Measurements from ENCODE around the gene TTBK2. TPM values are rescaled to one million over a fixed set of nuclear protein-coding genes. Genes with fewer than 3 reads are reported as not detected.

The TTBK2 gene
- total and polyA plus RNA-seq, 2 donors (not counting 1 experiment from before 2014, with no cell fraction given): 4.3 to 39.6 TPM

DNA sequence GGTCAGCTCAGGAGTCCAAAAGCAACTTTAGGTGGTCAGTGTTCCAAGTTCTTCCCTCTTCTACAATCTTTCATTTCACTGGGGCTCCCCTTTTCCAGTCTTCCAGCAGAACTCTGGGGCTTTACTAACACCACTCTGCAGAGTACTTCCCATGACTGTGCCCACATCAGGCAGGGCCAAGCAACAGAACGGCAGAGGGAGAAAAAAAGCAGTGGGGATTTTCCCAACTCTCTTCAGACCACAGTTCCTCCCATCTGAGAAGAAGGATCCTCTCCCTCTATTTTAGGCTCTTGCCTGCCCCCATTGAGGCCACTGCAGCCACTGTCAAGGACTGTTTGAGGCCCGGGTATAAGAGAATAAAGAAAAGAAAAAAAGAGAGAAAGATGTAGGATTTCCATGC lies 70.7 kb downstream of the TTBK2 start:
- Histone ChIP-seq H3K27me3 (replicated peaks in 1 of 4; ENCODE audit: control extremely low read depth in 1 of 4, control insufficient read depth in 3 of 4, insufficient read depth in 4 of 4, low read length in 3 of 4) (no peaks in the 10 kb centered on the region), H3K27ac (ENCODE audit: low read length in 2 of 2) (no peak overlapping the region), H3K9ac (ENCODE audit: low read length) (no peak overlapping the region), H3K9me3 (ENCODE audit: control extremely low read depth in 1 of 3, control insufficient read depth in 2 of 3, insufficient read depth in 1 of 3, low read length in 2 of 3) (no peaks in the 10 kb centered on the region), H3K4me1 (ENCODE audit: control insufficient read depth in 2 of 2, insufficient read depth in 2 of 2, low read length in 2 of 2) (no peaks in the 10 kb centered on the region), H3K4me2 (replicated peaks; ENCODE audit: low read depth, low read length, poor library complexity, severe bottlenecking) (no peak overlapping the region), H3K79me2 (ENCODE audit: control insufficient read depth, insufficient read depth, low read length) (no peaks in the 10 kb centered on the region), H2AFZ (ENCODE audit: insufficient read depth, low read depth, low read length, poor library complexity, severe bottlenecking) (no peak overlapping the region), H3K4me3 (ENCODE audit: control extremely low read depth in 1 of 5, extremely low read depth in 1 of 5, insufficient read depth in 1 of 5, low read depth in 2 of 5, low read length in 4 of 5) (no peak overlapping the region), H4K20me1 (ENCODE audit: control insufficient read depth, insufficient read depth, low read length, poor library complexity, severe bottlenecking) (no peaks in the 10 kb centered on the region), H3K36me3 (replicated peaks in 1 of 2; ENCODE audit: control extremely low read depth in 1 of 2, control insufficient read depth in 1 of 2, extremely low read depth in 1 of 2, insufficient read depth in 2 of 2, low read length in 1 of 2) (peaks cover 0 to 4% of the 10 kb centered on the region in 2 experiments)
- ATAC-seq (ENCODE audit: low read depth): no peak
- TF ChIP-seq, protein P1, sequence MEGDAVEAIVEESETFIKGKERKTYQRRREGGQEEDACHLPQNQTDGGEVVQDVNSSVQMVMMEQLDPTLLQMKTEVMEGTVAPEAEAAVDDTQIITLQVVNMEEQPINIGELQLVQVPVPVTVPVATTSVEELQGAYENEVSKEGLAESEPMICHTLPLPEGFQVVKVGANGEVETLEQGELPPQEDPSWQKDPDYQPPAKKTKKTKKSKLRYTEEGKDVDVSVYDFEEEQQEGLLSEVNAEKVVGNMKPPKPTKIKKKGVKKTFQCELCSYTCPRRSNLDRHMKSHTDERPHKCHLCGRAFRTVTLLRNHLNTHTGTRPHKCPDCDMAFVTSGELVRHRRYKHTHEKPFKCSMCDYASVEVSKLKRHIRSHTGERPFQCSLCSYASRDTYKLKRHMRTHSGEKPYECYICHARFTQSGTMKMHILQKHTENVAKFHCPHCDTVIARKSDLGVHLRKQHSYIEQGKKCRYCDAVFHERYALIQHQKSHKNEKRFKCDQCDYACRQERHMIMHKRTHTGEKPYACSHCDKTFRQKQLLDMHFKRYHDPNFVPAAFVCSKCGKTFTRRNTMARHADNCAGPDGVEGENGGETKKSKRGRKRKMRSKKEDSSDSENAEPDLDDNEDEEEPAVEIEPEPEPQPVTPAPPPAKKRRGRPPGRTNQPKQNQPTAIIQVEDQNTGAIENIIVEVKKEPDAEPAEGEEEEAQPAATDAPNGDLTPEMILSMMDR (IDR thresholded peaks at IDR 0.05): no peak
- no peak for TF ChIP-seq EZH2 (IDR thresholded peaks at IDR 0.05; ENCODE audit: borderline replicate concordance, insufficient read depth, low read depth, low read length, poor library complexity, severe bottlenecking)
- no peak for DNase-seq
- WGBS (ENCODE audit: insufficient coverage): no CpG with 5 or more reads among the region's 2 CpGs
- Mint-ChIP-seq H3K4me3 (no peak overlapping the region), H3K4me1 (no peaks in the 10 kb centered on the region), H3K9me3 (ENCODE audit: insufficient read depth) (no peaks in the 10 kb centered on the region), H3K27me3 (no peaks in the 10 kb centered on the region), H3K27ac (no peak overlapping the region)
- POLR2A ChIA-PET: no interaction called here
- intact Hi-C loops (cut with micrococcal nuclease): no loop called here
- CTCF ChIA-PET: no interaction called here

DNA sequence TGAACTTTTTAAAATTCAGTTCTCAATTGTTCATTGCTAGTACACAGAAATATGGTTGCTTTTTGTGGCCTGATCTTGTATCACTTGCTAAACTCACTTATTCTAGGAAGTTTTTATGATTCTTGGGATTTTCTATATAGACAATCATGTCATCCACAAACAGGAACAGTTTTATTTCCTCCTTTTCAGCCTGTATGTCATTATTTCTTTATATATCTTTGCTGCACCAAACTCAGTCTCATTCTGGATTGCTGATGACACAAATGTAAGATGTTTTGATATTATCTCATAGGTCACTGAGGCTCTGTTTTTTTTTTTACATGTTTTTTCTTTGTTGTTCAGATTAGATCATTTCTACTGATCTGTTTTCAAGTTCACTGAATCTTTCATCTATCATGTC lies 71.7 kb downstream of the TTBK2 start:
- TF ChIP-seq EZH2 (IDR thresholded peaks at IDR 0.05; ENCODE audit: borderline replicate concordance, insufficient read depth, low read depth, low read length, poor library complexity, severe bottlenecking): no peak
- TF ChIP-seq, protein P1 (IDR thresholded peaks at IDR 0.05): no peak
- ATAC-seq (ENCODE audit: low read depth): no peak
- H3K9ac ChIP-seq (ENCODE audit: low read length): no peak overlapping the region
- POLR2A ChIA-PET: no interaction called here
- H2AFZ ChIP-seq (ENCODE audit: insufficient read depth, low read depth, low read length, poor library complexity, severe bottlenecking): no peak overlapping the region
- CTCF ChIA-PET: no interaction called here
- Mint-ChIP-seq H3K4me3 (no peak overlapping the region), H3K9me3 (ENCODE audit: insufficient read depth) (no peaks in the 10 kb centered on the region), H3K4me1 (no peaks in the 10 kb centered on the region), H3K27me3 (no peaks in the 10 kb centered on the region), H3K27ac (no peak overlapping the region)
- intact Hi-C loops (cut with micrococcal nuclease): no loop called here
- no peak overlapping the region for H3K27ac ChIP-seq (ENCODE audit: low read length in 2 of 2)
- no peaks in the 10 kb centered on the region for H3K27me3 ChIP-seq (replicated peaks in 1 of 4; ENCODE audit: control extremely low read depth in 1 of 4, control insufficient read depth in 3 of 4, insufficient read depth in 4 of 4, low read length in 3 of 4)
- no peaks in the 10 kb centered on the region for H3K4me1 ChIP-seq (ENCODE audit: control insufficient read depth in 2 of 2, insufficient read depth in 2 of 2, low read length in 2 of 2)
- H3K79me2 ChIP-seq (ENCODE audit: control insufficient read depth, insufficient read depth, low read length): no peaks in the 10 kb centered on the region
- no peak overlapping the region for H3K4me3 ChIP-seq (ENCODE audit: control extremely low read depth in 1 of 5, extremely low read depth in 1 of 5, insufficient read depth in 1 of 5, low read depth in 2 of 5, low read length in 4 of 5)
- H3K36me3 ChIP-seq (replicated peaks in 1 of 2; ENCODE audit: control extremely low read depth in 1 of 2, control insufficient read depth in 1 of 2, extremely low read depth in 1 of 2, insufficient read depth in 2 of 2, low read length in 1 of 2): peaks cover 0 to 4% of the 10 kb centered on the region in 2 experiments
- no peaks in the 10 kb centered on the region for H4K20me1 ChIP-seq (ENCODE audit: control insufficient read depth, insufficient read depth, low read length, poor library complexity, severe bottlenecking)
- no peak for DNase-seq
- H3K4me2 ChIP-seq (replicated peaks; ENCODE audit: low read depth, low read length, poor library complexity, severe bottlenecking): no peak overlapping the region
- H3K9me3 ChIP-seq (ENCODE audit: control extremely low read depth in 1 of 3, control insufficient read depth in 2 of 3, insufficient read depth in 1 of 3, low read length in 2 of 3): peaks cover 0 to 4% (median 4%) of the 10 kb centered on the region in 3 donors

All from B cell (primary cell).